Loucy (cell line): ENCODE measurements around the gene PHF21B.

Experiments
- EZH2phosphoT487 ChIP-seq: fragments of 200-600 bp; IDR thresholded peaks from 2 replicates; pipeline ENCODE4 v1.6.1; 2018; ENCODE audit warnings: antibody characterized with exemption, mild to moderate bottlenecking, moderate library complexity, borderline replicate concordance
- TF ChIP-seq, protein P1 (sequence below): fragments of 200-600 bp; sonication (generic); conservative IDR thresholded peaks from 2 replicates; pipeline ENCODE4 v1.5.1; 2014; ENCODE audit warnings: mild to moderate bottlenecking, antibody characterized with exemption, low read length

- TF ChIP-seq, protein P1, sequence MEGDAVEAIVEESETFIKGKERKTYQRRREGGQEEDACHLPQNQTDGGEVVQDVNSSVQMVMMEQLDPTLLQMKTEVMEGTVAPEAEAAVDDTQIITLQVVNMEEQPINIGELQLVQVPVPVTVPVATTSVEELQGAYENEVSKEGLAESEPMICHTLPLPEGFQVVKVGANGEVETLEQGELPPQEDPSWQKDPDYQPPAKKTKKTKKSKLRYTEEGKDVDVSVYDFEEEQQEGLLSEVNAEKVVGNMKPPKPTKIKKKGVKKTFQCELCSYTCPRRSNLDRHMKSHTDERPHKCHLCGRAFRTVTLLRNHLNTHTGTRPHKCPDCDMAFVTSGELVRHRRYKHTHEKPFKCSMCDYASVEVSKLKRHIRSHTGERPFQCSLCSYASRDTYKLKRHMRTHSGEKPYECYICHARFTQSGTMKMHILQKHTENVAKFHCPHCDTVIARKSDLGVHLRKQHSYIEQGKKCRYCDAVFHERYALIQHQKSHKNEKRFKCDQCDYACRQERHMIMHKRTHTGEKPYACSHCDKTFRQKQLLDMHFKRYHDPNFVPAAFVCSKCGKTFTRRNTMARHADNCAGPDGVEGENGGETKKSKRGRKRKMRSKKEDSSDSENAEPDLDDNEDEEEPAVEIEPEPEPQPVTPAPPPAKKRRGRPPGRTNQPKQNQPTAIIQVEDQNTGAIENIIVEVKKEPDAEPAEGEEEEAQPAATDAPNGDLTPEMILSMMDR, result no peak
- TF ChIP-seq EZH2phosphoT487, result no peak
Measured at GRCh38 chr22:44979154-44979553, 30.7 kb downstream of the PHF21B start.
